Ureter (tissue), 1 donor: ENCODE data around the gene AKAP6. TPM values are rescaled to one million over a fixed set of nuclear protein-coding genes. Genes with fewer than 3 reads are reported as not detected.

Experiments used
- DNase-seq: peaks from one replicate; pipeline ENCODE4 v3.0.0-alpha.2; 2020; ENCODE audit warnings: low spot score
- total RNA-seq: library from RNA; stranded (reverse); gene quantifications from one replicate; pipeline ENCODE4 v1.2.4, GENCODE V29; 2023
- donor health status: DM: yes; HTN: yes; CAD: no.

The AKAP6 gene
- total RNA-seq, 1 donor from 2014 or later: 16.5 TPM

DNA sequence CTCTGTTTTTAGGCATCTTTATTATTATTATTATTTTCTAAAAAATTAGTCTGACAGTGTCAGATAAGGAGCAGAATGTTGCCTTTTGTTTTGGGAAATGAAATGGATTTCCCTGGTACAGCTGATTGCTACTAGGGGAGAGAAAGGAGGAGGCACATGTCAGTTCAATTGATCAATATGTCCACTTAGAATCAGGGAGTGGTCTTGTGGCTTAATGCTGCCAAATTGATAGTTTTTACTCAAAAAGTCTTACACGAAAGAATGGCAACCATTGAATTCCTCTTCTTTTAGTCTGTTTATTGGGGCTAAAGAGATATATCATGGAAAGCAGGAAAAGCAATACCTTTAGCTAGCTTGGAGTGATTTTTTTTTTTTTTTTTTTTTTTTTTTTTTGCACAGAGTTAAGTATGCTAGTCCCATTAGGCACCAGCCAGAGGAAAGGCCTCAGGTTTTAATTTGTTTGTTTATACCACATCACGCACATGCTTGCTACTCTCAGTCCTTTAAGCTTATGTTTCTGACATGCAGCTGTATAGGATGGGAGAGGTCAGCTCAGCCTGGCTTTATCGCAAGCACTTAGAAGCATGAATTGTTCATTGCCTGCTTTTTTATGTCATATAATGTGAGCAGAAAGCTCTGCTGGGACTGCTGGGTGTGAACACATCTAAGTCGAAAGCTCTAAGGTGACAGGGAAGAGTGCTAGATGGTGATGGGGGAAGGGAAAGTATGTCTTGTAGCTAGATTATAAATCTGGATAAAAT, 1.4 kb downstream of the AKAP6 start:
- no peak for DNase-seq

DNA sequence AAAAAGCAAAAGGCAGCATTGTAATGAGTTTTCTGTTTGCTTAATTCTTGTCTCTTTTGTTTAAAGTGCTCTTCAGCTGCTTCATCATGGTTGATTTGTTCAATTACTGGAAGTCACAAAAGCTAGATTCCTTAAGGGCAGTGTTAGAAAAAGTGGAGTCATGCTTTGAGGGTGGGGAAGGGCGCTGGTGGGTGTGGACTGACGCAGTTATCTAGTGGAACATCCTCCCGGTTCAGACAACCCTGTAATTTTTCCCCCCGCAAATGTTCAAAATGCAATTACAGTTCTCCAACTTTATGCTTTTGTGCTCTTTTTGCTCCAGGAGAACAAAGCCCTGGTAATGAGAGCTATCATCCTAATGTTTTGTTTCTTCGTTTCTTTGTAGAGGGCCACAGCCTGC, 2.1 kb downstream of the AKAP6 start:
- no peak for DNase-seq

DNA sequence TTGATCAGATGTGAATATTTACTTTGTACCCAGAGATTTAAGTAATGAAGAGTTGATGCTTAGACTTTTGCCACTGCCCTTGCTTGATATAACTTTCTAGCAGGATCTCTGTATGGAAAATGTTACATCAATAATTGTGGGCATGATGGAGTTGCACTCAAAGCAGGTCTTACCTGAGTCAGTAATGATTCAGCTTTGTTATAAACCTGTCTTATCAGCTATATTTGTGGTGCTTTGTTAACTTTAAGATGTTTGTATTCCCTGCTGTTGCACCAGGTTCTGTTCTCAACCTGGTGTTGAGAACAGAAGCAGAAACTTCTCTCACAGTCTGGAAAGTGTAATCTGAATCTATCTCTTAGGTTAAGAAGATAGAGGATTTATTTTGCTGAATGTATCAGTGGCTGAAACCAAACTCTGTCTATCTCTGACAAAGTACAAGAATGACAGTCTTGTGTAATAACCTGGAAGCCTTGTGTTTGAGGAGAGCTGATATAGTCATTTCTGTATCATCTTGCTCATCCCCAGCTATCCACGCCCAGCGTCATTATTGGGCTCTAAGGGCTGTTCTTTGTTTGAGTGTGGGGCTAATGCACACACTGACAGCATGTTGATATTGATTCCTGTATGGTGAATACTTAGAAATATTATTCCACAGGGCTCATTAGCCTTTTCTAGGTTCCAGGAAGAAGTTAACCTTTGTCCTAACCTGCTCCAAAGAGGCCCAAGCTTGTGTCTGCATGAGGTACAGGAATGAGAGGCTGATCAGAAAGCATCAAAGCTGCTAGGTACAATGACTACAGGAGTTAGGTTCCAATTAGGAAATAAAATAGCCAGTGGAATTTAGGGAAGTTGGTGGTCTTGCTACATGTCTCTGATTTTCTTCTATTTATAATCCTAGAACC, 3.6 kb downstream of the AKAP6 start:
- DNase-seq: no peak

DNA sequence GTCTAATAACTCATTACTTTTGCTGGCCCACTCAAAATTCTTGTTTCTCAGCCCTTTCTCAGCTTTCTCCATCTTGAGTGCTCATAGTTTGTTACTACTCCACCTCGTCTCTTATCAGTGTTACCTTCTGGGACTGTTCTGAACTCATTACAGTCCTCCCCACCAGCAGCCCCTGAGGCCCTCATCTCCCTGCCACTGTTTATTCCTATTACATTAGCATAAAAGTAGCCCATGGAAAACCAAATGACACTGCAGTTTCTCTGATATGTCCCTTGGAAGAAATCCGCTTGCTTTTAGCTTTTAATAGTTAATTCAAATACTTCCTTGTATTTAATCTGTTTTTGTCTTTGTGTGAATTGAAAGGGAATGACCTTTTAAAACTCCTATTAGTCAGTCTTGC, 7.6 kb downstream of the AKAP6 start:
- no peak for DNase-seq

DNA sequence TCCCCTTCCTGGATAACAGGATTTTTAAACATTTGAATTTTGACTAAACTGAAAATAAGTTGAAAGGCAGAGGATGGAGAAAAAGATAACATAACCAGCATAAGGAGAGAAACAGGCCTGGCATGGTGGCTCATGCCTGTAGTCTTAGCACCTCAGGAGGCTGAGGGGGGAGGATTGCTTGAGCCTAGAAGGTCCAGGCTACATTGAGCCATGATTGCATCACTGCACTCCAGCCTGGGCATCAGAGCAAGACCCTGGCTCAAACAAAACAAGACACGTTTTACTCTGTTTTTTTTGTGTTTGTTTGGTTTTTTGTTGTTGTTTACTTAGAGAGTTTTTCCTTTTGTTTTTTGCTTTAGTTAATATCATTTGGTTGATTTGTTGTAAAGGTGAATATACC, 8.7 kb downstream of the AKAP6 start:
- no peak for DNase-seq

DNA sequence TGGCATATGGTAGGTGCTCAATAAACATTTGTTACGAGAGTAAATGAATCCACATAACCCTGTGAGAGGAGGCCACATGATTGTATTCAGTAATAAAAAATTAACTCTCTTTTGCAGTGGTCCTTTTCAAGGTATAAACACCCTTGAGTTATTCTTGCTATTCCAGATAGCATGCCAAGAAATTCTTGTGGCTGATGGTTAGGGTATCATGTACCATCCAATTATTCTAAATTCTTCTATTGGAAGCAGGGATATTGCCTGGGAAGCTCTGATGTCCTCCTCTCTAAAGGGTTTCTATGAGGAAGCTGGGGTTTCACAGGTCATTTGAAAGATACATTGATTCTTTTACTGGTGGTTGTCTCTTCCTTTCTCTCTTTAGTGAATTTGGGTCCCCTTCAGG, 10.1 kb downstream of the AKAP6 start:
- no peak for DNase-seq

DNA sequence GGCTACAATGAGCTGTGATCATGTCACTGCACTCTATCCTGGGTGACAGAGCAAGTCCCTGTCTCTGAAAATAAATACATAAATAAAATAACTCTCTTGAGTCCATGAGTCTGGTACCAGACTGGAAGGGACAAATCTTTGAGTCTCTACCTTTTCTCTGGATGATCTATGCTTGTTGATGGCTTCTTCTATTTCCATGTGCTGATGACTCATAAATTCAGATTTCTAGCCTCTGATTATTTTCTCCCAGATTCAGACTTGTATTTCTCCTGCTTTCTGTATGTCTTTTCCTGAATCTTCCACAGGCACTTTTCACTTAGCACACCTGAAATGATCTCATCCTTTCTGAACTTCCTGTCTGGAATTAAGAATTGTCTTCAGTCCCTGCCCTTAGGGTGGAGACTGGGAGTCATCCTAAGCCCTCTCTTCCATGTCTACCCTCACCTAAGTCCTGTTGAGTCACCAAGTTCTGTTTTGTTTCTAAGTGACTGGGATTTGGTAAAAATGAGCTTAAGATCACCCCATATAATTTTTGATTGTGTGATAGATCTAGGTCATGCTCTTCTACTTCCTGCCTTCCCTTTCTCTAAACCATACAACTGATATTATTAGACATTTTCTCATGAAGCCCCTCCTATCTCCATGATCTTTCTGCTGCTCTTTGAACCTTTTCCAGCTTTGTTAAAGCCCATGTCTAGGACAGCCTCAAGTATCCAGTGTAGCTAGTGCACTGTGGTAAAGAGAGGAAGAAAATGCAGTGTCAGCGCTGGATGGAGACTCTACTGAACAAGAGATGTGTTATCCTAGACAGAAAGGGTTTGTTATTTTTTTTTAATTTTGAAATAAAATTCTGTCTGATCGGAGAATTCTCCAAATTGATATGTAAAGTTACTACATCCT, 13.1 kb downstream of the AKAP6 start:
- no peak for DNase-seq

DNA sequence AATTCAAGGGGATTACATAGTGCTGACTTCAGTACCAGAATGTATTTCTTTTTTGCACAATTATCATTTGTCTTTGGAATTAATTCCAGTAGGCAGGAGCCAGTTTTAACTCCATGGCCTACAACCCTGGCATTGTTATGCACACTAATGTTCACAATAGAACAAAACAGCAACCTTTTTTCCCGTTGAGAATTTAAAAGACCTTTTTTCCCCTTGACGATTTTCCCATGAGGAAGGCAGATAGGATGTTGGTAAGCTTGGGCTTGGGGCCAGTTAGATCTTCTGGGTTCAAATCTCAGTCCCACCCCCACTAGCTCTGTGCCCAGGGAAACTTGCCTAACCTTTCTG, 13.7 kb downstream of the AKAP6 start:
- no peak for DNase-seq

DNA sequence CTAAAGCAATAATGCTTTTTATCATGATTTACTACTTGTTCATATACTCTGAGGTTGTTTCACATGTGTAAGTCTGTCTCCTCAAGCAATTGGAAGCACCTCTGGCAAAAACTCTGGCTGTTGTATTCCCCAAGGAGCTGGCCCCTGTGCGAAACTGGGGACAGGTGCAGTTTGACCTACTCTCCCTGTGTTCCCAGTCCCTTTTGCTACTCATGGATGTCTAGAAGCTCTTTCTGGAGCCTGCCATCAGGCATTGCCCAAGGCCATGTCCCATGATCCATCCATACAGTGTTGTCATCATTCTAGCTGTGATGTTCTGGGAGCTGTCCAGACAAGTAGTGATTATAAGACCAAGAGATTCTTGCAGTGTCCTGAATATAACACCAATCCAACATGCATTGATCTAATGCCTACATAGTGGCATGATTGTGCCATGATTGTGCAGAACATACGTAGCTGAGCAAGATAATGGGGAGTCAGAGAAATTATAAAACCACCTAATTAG, 14.9 kb downstream of the AKAP6 start:
- DNase-seq: no peak

DNA sequence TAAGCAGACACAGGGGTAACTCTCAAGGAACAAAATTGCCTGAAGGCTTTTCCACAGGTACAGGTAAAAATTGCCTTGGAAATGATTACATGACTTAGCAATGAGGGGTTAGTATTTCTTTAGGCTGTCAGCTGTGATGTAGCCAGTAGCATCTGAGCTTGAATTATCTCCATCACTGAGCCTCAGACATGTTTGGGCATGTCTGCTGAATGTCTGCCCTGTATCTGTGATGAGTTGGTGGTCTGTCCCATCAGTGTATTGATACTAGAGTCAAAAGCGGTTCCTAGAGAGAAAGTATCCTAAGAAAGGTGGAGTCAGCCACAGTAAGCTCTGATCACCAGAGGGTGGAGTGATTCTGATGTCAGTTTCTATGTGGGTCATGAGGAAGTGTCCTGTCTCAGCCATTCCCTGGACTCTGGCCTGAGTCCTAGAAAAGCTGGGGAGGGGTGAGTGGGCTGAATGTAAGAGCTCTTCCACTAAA, 16.3 kb downstream of the AKAP6 start:
- DNase-seq: no peak

DNA sequence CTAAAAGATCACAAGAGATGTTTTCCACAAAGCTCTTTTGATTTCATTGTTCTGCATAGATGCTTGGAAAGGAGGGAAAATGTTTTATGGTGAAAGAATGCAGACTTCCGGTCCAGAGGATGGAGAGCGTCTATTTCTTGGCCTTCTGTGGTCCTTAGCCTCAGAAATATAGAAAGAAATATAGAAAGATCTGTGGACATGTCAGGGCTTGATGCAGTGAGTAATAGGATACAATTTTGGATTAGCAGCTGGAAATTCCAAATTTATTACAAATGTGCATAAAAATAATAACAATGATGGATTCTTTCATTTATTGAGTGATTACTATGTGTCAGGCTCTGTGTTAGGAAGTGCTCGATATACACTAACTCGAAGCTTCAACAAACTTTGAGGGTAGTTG, 20.2 kb downstream of the AKAP6 start:
- no peak for DNase-seq

DNA sequence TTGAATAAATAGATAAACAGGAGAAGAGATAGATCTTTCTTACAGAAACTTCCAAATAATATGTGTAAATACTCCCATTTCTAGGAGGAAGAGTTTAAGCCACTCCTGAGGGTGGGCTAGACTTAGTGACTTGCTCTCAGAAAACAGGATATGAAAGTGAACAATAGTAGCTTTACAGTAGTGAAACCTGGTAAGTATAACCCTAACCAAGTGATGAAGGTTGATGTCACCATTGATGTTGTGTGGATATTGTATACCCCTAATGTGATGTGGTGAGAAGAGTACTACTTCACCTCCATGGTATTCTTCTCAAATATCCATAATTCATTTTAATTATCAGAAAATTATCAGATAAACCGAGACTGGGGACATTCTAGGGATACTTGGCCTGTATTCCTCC, 20.9 kb downstream of the AKAP6 start:
- no peak for DNase-seq

DNA sequence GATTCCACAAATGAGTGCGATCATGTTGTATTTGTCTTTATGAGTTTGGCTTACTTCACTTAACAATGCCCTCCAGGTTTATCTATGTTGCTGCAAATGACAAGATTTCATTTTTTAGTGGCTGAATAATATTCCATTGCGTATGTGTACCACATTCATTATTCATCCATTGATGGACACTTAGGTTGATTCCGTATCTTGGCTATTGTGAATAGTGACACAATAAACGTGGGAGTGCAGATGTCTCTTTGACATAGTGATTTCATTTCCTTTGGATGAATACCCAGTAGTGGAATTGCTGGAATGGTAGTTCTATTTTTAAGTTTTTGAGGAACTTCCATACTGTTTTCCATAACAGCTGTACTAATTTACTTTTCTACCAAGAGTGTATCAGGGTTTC, 23.5 kb downstream of the AKAP6 start:
- DNase-seq: no peak

DNA sequence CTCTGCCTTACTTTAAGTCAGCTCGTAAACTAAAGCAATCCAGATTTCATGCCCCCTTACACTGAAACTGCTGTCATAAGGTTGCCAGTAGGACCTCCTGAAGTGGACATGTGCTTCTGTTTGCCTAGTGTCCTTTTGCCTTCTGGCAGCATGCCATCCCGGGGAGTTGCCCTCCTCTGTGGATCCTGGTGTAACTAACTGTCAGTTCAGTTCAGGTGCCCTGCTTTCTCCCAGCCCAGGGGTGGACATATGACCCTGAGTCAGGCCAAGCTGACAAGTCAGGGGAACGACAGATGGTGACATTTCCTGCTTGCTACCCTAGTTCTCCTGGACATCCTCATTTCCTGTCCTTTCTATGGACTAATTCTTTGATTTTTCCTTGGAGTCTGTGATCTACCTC, 25.6 kb downstream of the AKAP6 start:
- DNase-seq: no peak

DNA sequence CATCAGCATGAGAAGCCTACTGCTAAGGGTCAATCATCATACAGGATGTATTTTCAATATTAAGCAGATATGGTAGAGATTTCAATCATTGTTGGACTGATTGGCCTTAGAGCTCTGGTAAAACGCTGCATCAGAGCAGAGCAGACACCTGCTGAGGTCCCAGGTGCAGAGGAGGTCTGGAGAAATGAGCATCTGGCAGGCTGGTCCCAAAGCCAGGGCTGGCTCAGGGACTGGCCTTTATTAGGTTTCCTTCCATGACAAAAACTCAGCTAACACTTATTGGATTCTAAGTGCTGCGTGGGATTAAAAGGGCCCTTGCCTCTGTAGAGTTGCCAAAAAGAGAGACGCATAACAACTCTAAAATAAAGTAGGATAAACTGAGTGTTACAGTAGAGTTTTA, 29.7 kb downstream of the AKAP6 start:
- DNase-seq: no peak

DNA sequence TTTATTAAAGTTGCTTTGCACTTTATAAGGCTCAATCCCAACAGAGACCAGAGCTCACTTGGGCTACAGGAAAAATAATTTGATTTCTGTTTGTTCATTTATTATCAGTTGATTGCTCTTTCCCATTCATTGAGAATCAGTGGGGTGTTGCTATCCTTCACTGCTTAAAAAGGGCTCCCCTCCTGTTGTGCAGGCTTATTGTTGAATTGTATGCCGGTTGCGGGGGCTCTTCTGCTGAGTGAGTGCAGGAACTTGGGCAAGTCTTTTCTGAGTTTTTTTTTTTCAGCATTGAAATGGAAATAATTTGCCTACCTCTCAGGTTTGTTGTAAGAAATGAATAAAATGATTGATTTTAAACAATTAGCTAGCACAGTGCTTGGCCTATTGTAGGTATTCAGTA, 32.6 kb downstream of the AKAP6 start:
- no peak for DNase-seq

DNA sequence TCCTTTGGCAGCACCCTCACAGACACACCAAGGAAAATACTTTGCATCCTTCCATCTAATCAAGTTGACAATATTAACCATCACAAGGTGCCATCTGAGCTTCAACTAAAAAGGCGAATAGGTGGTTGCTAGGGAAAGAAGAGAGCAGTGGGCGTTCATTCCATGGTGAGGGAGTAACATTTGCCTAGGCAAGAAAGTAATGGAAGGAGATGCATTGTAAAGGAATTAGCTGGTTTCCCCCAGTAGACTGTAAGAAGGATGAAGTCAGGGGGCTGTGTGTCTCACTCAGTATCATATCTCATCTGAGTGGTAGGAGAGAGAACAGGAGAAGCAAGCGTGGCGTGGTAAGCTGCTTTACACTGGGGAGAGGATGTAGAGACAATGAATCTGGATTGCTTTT, 34.7 kb downstream of the AKAP6 start:
- no peak for DNase-seq

DNA sequence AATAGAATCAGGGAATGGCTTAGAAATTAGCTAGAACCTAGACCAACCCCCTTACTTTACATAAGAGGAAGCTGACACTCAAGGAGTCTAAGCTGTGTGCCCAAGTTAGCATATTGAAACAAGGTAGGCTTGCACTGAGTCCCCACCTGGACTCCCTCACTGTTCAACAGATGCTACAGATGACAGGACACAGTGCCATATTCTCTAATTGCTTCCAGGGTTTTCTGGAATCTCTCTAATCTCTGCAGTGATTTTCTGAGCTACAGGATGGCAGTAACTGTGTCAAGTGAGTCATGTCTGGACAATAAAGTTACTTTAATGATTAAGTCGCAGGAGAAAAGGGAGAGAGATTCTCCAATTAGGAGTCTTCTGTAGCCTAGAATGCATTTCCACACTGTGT, 35.8 kb downstream of the AKAP6 start:
- no peak for DNase-seq

DNA sequence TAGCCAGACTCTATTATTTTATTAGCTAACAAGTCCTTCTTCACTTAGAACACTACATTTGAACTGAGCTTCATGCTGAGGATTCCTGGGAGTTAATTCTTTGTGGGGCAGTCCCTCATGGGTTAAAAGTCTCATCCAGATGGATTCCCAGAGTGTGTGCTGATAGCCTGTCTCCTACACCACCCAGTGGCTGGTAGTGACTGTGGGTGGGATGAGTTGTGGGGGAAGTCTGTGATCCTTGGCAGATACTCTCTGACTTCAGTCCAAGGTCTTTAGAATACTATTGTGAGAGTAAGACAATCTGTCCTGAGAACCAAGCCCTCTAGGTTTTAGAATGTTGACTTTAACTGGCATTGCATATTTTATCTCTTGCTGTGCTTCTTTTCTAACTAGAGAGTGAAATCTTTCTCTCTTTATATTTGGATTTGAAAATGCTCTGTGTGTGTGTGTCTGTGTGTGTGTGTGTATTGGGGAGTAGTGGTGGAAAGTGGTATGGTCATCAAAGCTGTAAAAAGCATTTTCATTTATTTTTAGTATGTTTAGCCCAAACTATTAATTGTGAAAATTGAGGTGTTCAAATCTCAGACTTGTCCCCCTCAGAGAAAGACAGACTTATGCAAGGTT, 37.3 kb downstream of the AKAP6 start:
- no peak for DNase-seq

DNA sequence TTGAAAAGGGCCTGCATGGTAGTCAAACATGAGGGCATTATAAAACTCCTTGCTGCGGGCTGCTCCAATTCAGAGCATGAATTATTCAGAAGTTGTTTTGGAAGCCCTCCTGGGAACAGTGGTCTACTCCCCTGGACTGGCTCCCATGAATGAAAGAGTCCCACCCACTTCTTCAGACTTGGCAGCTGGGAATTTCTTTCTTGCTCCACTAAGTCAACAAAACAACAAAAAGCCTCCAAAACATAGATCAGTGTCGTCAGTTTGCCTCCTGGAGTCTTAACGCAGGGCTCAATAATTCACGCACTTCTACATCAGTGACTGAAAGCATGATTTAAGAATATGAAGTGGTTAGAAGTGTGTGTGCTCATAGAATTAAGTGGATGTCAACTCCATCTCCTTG, 37.9 kb downstream of the AKAP6 start:
- DNase-seq: no peak

DNA sequence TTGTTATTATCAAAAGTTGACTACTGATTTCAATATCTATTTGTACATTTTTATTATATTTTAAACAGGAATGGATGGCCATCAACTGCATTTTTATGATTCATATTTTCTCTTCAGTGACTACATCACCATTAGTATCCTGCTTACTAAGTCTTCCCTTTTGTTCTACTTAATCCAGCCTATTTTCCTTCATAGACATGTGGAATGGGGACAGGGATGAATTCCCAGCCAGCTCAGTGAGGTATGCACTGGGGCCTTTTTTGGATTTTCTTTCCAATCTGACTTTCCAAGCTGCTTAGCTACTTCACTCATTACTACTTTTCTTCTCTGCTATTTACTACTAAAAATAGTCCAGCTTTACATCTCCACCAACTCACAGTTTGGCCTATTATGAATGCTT, 38.4 kb downstream of the AKAP6 start:
- no peak for DNase-seq

DNA sequence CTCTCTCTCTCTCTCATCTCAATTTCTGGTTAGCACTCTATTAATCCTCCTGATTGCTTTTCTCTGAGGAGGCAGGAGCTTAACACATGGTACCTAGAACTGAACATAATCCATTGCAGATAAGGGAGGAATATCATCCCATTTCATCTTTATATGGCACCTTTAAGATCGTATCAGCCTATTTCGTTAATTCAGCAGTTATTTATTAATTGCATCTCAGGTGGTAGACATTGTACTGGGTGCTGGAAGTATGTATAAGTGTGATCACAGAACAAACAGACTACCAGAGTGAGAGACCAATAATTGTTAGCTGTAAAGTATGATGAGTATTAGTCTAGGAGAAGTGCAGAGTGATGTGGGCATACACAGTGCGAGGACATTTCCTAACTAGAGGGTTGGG, 39.0 kb downstream of the AKAP6 start:
- no peak for DNase-seq
